Activated CD4-positive, alpha-beta memory T cell treated with anti-CD3 and anti-CD28 coated beads for 36 hours (primary cell): ENCODE results near the gene PLXNA4. TPM values are rescaled to one million over a fixed set of nuclear protein-coding genes. Genes with fewer than 3 reads are reported as not detected.

Source experiments
- CTCF ChIA-PET: fragments of 350-600 bp; sonication (Branson Sonifier 250); formaldehyde crosslinking; loops from one replicate; lab custom pipeline; 2021; ENCODE audit warnings: antibody characterized with exemption, inconsistent platforms; lab: Charles Lee
- POLR2A ChIA-PET: fragments of 350-600 bp; sonication (Branson Sonifier 250); formaldehyde crosslinking; loops from one replicate; lab custom pipeline; 2021; ENCODE audit warnings: antibody characterized with exemption; lab: Charles Lee
- DNase-seq: peaks from one replicate; pipeline ENCODE4 v3.0.0-alpha.2; 2020
- H3K27ac Mint-ChIP-seq: one replicate; pipeline ENCODE4 v1.8.0; 2021; ENCODE audit warnings: mixed read lengths
- H3K27me3 Mint-ChIP-seq: one replicate; pipeline ENCODE4 v1.8.0; 2021; ENCODE audit warnings: mixed read lengths
- H3K36me3 Mint-ChIP-seq: one replicate; pipeline ENCODE4 v1.8.0; 2021; ENCODE audit warnings: mixed read lengths
- H3K4me1 Mint-ChIP-seq: one replicate; pipeline ENCODE4 v1.8.0; 2021; ENCODE audit warnings: low read depth, mixed read lengths
- H3K4me3 Mint-ChIP-seq: one replicate; pipeline ENCODE4 v1.8.0; 2021; ENCODE audit warnings: mild to moderate bottlenecking, mixed read lengths
- H3K9me3 Mint-ChIP-seq: one replicate; pipeline ENCODE4 v1.8.0; 2021; ENCODE audit warnings: mixed read lengths
- intact Hi-C: fragments of 100-400 bp; cut with micrococcal nuclease; formaldehyde crosslinking; loops from one replicate; pipeline ENCODE4 v1.15.1; 2023
- total RNA-seq, 2 experiments: library from RNA; stranded (reverse); gene quantifications; one replicate each; pipeline ENCODE4 v1.2.3, GENCODE V29; 2021

The PLXNA4 gene
- total RNA-seq, 2 experiments from 2014 or later = 0.17 to 0.24 TPM

DNA sequence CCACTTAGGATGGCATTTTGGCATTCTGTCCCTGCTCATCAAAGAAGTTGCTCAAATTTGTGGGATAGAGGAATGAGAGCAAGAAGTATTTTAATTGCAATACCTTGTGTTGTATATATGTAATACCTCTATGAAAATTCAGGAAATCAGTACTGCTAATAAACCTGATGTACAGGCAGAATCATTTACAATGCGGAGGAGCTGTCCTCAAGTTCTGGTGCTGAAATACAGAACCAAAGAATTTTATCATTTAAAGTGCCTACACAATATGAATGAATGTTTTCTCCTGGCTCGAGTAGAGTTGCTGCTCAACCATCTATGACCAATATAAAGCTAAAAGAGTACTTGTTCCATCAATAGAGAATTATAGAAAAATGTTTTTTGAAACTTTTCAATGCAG lies 305.8 kb downstream of the PLXNA4 start:
- CTCF ChIA-PET = interaction anchor here (0.9 kb wide), 1 partner anchor 48 kb away, joined by 4 read pairs; no protein-coding TSS in a partner anchor
- no peak for DNase-seq
- Mint-ChIP-seq H3K9me3 (no peaks in the 10 kb centered on the region), H3K27me3 (peaks cover 5% of the 10 kb centered on the region), H3K27ac (no peak overlapping the region), H3K36me3 (no peaks in the 10 kb centered on the region), H3K4me1 (no peaks in the 10 kb centered on the region), H3K4me3 (no peak overlapping the region)
- intact Hi-C loops = no loop called here
- POLR2A ChIA-PET = no interaction called here

DNA sequence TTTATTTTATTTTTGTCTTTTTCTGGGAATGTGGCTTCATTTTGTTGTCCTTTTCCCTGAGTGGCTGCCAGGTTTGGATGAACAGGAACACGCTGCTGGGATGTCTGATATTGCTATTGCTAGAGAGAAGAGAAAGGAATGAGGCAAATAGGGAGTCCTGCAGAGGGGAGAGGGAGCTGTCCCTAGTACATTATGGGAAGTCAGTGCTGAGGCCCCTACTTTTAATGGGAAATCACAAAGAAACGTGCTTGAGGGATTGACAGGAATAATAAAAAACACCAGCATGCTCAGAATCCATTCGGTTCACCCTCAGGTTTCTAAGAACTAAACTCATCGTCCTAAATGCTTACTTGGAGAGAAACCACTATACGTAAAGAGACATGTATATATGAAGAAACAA lies 306.6 kb downstream of the PLXNA4 start:
- peaks cover 7% of the 10 kb centered on the region for H3K27me3 Mint-ChIP-seq
- POLR2A ChIA-PET = no interaction called here
- intact Hi-C loops = no loop called here
- no peaks in the 10 kb centered on the region for H3K9me3 Mint-ChIP-seq
- H3K36me3 Mint-ChIP-seq = no peaks in the 10 kb centered on the region
- CTCF ChIA-PET = no interaction called here
- no peak overlapping the region for H3K4me3 Mint-ChIP-seq
- no peak overlapping the region for H3K27ac Mint-ChIP-seq
- no peak for DNase-seq
- H3K4me1 Mint-ChIP-seq = no peaks in the 10 kb centered on the region

DNA sequence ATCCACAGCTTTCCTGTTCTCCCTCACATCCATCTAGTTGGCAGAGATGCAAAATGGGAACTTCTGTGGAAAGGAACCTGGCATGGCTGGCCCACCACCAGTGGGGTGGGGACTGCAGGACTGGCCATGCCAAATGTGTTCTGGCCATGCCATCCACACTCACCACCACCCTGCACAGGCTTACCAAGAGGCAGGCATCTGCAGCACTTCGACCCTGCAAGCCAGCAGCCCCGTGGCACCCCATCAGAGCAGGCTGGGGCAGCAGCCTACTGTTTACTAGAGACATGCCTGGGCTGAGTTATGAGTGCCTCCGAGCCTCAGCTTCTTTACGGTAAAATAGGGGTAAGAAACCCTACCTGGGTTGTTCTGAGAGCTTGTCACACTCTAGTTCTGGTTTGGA lies 313.1 kb downstream of the PLXNA4 start:
- Mint-ChIP-seq H3K27ac (no peak overlapping the region), H3K27me3 (peaks cover 1% of the 10 kb centered on the region), H3K9me3 (no peaks in the 10 kb centered on the region), H3K4me3 (no peak overlapping the region), H3K36me3 (no peaks in the 10 kb centered on the region), H3K4me1 (no peaks in the 10 kb centered on the region)
- POLR2A ChIA-PET = no interaction called here
- intact Hi-C loops = no loop called here
- CTCF ChIA-PET = no interaction called here
- no peak for DNase-seq

DNA sequence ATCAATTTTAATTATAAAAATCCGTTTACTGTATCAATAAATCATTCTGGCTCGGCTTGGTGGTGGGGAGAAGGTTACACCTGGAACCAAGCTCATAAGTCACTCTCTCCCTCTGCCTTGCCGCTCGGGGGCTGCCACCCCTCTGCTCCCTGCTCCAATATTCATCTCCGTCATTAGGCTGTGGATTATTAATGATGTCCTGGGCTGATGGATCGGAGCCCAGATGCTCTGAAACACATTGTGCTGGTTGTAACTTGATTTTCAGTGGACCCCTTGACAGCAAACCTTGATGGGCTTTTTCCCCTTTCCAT lies 314.2 kb downstream of the PLXNA4 start:
- intact Hi-C loops = no loop called here
- H3K27me3 Mint-ChIP-seq = peaks cover 1% of the 10 kb centered on the region
- POLR2A ChIA-PET = no interaction called here
- no peaks in the 10 kb centered on the region for H3K4me1 Mint-ChIP-seq
- no peak overlapping the region for H3K27ac Mint-ChIP-seq
- CTCF ChIA-PET = no interaction called here
- H3K9me3 Mint-ChIP-seq = no peaks in the 10 kb centered on the region
- H3K36me3 Mint-ChIP-seq = no peaks in the 10 kb centered on the region
- H3K4me3 Mint-ChIP-seq = no peak overlapping the region
- DNase-seq = no peak

DNA sequence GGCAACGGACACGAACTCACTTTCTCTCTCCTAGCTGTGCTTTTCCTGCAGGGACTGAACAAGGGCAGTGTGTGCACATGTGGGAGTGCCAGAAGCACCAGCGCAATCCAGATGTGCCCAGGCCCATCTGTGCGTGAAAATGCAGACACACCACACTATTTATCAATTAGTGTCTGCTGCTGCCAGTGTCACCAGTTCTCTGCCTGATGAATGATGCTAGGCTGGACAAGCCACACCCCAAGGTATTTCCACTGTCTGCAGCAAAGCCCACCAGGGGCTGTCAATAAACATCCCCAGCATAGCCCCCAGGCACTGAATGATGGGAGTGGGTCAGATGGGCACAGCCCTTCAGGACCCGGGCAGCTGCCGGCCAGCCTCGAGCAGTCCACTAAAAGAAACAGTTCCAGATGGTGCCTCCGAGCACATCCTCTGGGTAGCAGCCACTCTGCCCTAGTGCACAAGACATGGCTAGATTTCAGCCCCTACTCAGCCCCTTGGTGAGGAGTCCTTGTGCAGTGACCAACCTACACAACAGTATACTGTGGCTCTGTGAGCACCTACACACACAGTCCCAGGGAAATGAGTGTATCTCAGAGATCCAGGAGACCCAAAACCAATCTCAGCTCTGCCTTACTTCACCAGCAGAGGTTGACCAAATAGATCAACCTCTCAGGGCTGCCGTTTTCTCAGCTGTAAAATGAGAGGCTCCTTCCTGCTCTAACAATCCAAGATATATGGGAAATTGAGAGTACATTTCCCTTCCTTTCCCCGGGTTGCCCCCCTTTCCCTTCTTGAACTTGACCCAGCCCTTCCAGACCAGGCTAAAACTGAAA lies 314.7 kb downstream of the PLXNA4 start:
- H3K27me3 Mint-ChIP-seq = peaks cover 1% of the 10 kb centered on the region
- intact Hi-C loops = no loop called here
- H3K4me3 Mint-ChIP-seq = no peak overlapping the region
- no peak for DNase-seq
- H3K36me3 Mint-ChIP-seq = no peaks in the 10 kb centered on the region
- no peaks in the 10 kb centered on the region for H3K4me1 Mint-ChIP-seq
- POLR2A ChIA-PET = no interaction called here
- no peaks in the 10 kb centered on the region for H3K9me3 Mint-ChIP-seq
- H3K27ac Mint-ChIP-seq = no peak overlapping the region
- CTCF ChIA-PET = no interaction called here

DNA sequence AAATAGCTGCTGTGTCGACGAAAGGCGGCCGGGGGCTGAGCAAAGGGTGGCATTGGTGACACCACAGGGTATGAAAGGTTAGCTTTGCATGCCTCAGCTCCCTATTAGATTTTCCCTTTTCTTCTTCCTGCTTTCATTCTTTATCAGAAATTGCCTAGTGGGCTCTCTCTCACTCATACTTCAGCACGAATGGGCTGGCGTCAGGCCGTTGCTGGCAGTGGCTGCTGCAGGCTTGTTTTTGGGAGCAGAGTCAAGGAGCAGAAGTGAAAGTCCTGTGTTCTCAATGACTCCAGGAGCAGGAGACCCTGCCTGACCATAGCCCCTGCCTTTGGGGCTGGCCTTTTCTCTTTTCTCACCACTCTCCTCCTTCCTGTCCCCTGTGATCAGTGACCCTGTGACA lies 318.0 kb downstream of the PLXNA4 start:
- POLR2A ChIA-PET = no interaction called here

DNA sequence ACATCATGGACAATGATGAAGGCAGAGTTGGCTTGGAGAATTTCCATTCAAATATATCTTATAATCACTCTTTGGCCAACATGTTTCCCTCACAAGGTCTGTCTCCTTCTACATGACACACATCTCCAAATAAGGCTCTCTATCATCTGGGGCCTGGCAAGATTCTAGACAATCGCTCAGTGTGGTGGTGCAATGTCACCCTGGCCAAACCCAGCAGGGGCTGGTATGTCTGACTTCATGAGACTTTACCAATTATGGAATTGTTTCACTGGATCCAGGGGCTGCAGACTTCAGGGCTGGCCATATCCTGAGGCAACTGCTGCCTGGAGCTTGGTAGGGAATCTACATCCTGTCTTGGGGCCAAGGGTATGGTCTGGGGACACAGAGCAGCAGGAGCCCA lies 319.0 kb downstream of the PLXNA4 start:
- POLR2A ChIA-PET = no interaction called here
- DNase-seq = no peak
- no peaks in the 10 kb centered on the region for H3K9me3 Mint-ChIP-seq
- H3K4me1 Mint-ChIP-seq = no peaks in the 10 kb centered on the region
- CTCF ChIA-PET = no interaction called here
- H3K4me3 Mint-ChIP-seq = no peak overlapping the region
- peaks cover 2% of the 10 kb centered on the region for H3K27me3 Mint-ChIP-seq
- H3K36me3 Mint-ChIP-seq = no peaks in the 10 kb centered on the region
- intact Hi-C loops = no loop called here
- H3K27ac Mint-ChIP-seq = no peak overlapping the region

More for the DNA sequence above, 318.0 kb downstream of the PLXNA4 start:
- H3K4me3 Mint-ChIP-seq = no peak overlapping the region
- H3K27ac Mint-ChIP-seq = no peak overlapping the region
- H3K27me3 Mint-ChIP-seq = peaks cover 2% of the 10 kb centered on the region
- no peaks in the 10 kb centered on the region for H3K9me3 Mint-ChIP-seq
- intact Hi-C loops = no loop called here
- H3K4me1 Mint-ChIP-seq = no peaks in the 10 kb centered on the region
- CTCF ChIA-PET = no interaction called here
- DNase-seq = no peak
- H3K36me3 Mint-ChIP-seq = no peaks in the 10 kb centered on the region

DNA sequence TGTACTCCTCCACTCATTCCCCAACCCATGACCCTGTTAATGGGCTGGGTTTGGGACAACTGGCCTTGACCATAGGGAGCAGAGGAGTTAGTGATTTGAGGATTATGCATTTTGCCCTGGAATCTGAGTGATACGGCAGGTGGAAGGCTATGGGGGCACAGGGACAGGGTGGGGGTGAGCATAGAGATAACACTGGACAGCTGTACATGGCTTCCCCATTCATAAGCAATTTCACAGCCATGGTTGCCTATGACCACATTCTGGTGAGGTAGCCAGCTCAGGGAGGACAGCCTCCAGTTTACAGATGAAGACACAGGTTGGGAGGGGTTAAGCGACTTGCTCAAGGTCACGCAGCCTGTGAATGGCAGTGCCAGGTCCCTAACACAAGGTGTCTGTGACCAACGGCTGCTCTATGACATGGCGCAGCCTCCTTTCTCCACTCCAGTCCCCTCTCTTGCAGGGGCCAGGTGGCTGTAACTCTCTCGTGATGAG lies 319.5 kb downstream of the PLXNA4 start:
- intact Hi-C loops = no loop called here
- ChIA-PET CTCF (no interaction called here), POLR2A (no interaction called here)
- no peaks in the 10 kb centered on the region for H3K4me1 Mint-ChIP-seq
- no peak overlapping the region for H3K4me3 Mint-ChIP-seq
- DNase-seq = no peak
- no peaks in the 10 kb centered on the region for H3K9me3 Mint-ChIP-seq
- peaks cover 2% of the 10 kb centered on the region for H3K27me3 Mint-ChIP-seq
- H3K27ac Mint-ChIP-seq = no peak overlapping the region
- H3K36me3 Mint-ChIP-seq = no peaks in the 10 kb centered on the region

DNA sequence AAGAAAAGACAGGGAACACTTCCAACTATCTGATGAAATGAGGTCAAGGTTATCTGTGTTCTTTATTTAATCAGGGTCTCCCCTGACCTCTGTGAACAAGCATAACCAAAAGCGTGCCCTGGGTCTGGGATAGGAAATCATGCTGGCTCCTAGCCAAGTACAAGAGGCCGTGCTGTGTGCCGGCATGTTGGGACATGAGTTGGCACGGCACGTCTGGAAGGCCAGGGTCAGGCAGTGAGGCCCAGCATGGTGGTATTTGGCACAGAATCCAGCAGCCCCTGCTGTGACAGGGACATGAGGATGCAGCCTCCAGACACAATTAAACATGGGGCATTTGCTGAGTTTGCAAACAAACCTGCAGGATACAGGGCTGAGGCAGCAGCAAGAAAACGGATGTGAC lies 320.4 kb downstream of the PLXNA4 start:
- H3K27ac Mint-ChIP-seq = no peak overlapping the region
- intact Hi-C loops = no loop called here

DNA sequence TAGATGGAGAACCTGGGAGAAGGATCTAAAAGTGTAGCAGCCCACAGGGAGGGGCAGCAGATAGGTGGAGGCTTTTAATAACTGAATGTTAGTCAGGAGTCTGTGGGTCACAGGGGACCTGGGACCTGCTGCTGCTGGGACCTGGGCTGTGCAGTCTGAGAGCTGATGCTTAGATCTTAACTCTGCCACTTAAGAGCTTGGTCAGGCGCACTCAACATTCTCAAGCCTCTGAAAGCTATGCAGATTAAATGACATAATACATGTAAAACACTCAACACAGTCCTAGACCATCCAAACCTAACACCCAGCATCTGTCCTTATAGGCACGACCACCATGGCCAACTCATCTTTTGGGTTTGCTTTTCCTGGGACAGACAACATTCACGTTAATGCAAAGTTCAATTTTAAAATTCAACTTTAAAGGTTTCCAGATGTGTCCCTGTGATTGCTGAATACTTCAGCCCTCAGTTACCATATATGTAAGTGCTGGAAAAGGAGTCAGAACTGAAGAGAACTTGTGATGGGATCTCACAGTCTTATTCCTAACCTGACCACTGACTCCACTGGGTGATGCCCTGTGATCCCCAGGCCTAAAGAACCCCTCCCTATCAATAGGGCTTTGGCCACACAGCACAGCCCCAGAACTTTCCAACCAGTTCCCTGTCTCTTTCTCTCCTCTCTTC lies 321.0 kb downstream of the PLXNA4 start:
- ChIA-PET CTCF (no interaction called here), POLR2A (no interaction called here)
- DNase-seq = no peak
- H3K4me1 Mint-ChIP-seq = no peaks in the 10 kb centered on the region
- H3K27me3 Mint-ChIP-seq = peaks cover 2% of the 10 kb centered on the region
- H3K36me3 Mint-ChIP-seq = no peaks in the 10 kb centered on the region
- H3K9me3 Mint-ChIP-seq = no peaks in the 10 kb centered on the region
- H3K4me3 Mint-ChIP-seq = no peak overlapping the region
- intact Hi-C loops = no loop called here
- no peak overlapping the region for H3K27ac Mint-ChIP-seq

More for the DNA sequence above, 320.4 kb downstream of the PLXNA4 start:
- DNase-seq = no peak
- Mint-ChIP-seq H3K27me3 (peaks cover 2% of the 10 kb centered on the region), H3K9me3 (no peaks in the 10 kb centered on the region), H3K4me1 (no peaks in the 10 kb centered on the region), H3K36me3 (no peaks in the 10 kb centered on the region), H3K4me3 (no peak overlapping the region)
- POLR2A ChIA-PET = no interaction called here
- CTCF ChIA-PET = no interaction called here

DNA sequence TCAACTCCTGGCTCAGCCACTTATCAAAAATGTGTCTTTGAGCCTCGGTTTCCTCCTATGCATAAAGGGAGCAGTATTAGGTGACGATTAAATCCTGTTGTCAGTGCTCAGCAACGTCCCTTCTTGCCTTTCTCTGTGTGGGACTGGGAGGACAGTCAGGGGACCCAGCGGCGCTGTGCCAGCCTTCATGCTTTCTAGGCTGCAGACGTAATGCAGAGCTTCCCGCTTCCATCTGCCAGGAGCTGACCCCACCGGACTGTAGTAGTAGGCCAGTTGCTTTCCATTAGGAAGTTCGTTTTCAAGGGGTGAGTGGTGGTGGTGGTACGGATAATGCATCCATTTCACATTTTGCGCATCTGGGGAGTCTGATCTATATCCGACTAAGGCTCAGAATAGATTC lies 321.8 kb downstream of the PLXNA4 start:
- intact Hi-C loops = no loop called here
- Mint-ChIP-seq H3K9me3 (no peaks in the 10 kb centered on the region), H3K4me3 (no peak overlapping the region), H3K36me3 (no peaks in the 10 kb centered on the region), H3K27ac (no peak overlapping the region), H3K4me1 (no peaks in the 10 kb centered on the region), H3K27me3 (peaks cover 2% of the 10 kb centered on the region)
- ChIA-PET POLR2A (no interaction called here), CTCF (no interaction called here)
- no peak for DNase-seq

DNA sequence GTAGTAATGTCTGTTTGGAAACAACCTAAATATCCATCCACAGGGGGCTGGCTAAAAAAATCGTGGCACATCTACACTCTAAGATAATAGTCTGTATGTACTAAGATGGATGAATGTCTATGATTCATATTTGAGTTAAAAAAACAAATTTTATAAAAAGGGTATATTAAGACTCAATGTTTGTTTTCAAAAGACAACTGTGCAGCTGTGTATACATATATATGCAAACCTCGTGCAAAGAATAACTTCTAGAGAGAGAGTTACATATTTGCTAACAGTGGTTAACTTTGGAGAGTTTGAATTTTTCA lies 323.5 kb downstream of the PLXNA4 start:
- Mint-ChIP-seq H3K27ac (no peak overlapping the region), H3K4me1 (no peaks in the 10 kb centered on the region), H3K4me3 (no peak overlapping the region), H3K36me3 (no peaks in the 10 kb centered on the region), H3K27me3 (peaks cover 2% of the 10 kb centered on the region), H3K9me3 (no peaks in the 10 kb centered on the region)
- ChIA-PET POLR2A (no interaction called here), CTCF (no interaction called here)
- intact Hi-C loops = no loop called here
- DNase-seq = no peak

DNA sequence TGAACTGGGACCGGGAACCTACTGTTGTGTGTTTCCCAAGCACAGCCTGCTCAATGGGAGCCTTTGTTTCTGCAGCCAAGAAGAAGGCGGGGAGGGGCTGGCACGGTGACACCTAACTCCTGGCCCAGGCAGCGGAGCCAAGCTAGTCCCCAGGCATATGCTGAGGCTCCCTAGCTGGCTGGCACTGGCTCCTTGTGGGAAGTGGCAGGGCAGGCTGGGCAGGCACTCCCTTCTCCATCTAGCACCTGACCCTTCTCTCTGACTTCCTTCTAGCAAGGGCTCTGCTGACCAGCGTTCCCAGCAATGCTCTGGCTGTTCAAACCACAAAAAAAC lies 325.0 kb downstream of the PLXNA4 start:
- no peak for DNase-seq
- no peak overlapping the region for H3K4me3 Mint-ChIP-seq
- no peaks in the 10 kb centered on the region for H3K4me1 Mint-ChIP-seq
- H3K27ac Mint-ChIP-seq = no peak overlapping the region
- H3K27me3 Mint-ChIP-seq = peaks cover 2% of the 10 kb centered on the region
- no peaks in the 10 kb centered on the region for H3K36me3 Mint-ChIP-seq
- intact Hi-C loops = no loop called here
- ChIA-PET CTCF (no interaction called here), POLR2A (no interaction called here)
- no peaks in the 10 kb centered on the region for H3K9me3 Mint-ChIP-seq
